ENCODE results near the gene MACF1.
"Not testable (repeated sequence)": the region's sequence is repeated elsewhere in the genome, so short reads cannot be mapped to it uniquely, and the experiment has no call there.

Gene MACF1

GRCh38 chr1:39524591-39525365, 320.3 kb downstream of the MACF1 start:
- no peak for DNase-seq

- no peak for DNase-seq
Observed at GRCh38 chr1:39525366-39526165, 321.1 kb downstream of the MACF1 start.

GRCh38 chr1:39526466-39527189, 322.1 kb downstream of the MACF1 start:
- no peak for DNase-seq

DNA sequence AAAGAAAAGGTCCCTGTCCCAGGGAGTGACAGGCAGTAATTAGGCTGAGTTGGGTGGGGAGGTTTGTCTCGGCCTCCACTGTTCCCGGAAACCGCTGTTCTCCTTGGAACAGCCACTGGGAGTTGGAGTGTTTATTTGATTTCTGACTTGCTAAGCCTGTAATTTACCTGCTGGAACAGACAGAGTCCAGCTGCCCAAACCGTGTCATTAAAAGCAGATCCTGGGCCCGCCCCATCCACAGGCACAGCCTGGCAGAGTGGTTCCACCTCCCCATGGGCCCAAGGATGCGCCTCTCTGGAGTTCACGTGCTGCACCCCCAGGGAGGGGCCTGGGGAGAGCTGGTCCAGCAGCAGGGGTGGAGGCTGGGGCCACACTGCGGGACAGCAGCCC, 322.7 kb downstream of the MACF1 start:
- not testable (repeated sequence) for DNase-seq

GRCh38 chr1:39528082-39528481, 323.6 kb downstream of the MACF1 start:
- DNase-seq = no peak

DNA sequence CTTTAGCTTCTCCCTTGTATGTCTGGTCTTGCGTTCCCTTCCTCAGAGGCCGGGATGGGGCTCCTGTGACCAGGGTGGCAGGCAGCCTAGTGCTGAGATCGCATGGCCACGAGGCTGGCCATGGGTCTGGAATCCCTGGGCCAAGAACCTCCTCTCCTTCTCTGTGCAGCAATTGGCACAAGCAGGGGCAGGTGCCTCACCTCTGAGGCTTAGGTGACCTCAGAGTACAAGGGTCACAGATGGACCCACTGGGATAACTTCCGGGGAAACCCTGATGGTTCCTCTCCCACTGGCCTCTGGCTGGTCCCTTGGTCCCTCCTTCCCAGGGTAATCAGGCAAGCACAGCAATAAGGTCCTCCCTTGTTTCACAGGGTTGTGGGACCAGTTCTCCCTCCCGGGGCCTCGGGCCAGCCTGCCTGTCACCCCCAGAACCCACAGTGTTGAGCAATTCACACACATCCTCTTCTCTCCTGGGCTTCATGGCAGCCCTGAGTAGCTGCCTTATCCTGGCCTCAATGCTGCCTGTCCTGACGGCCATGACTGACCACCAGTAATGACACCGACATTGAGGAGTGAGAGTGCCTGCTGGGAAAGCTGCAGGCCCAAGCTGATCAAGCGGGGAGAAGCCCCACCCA, 325.5 kb downstream of the MACF1 start:
- no peak for DNase-seq

DNA sequence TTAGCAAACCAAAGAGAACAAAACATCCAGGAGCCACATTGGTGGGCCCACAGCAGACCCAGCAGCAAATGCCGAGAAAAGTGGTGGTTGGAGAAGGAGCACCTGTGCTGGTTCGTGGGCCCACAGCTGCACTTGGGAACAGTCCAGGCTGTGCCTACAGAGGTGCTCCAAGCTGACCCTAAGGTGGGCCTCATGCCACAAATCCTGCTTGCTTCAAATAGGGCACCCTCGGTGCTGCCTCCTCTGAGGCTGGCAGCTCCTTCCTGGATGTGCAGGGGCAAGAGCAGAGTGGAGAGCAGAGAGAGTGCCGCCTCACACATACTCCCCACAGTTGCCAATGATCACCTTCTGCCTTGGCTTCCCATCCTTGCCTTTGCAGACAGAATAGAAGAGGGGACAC, 327.0 kb downstream of the MACF1 start:
- DNase-seq = no peak

DNA sequence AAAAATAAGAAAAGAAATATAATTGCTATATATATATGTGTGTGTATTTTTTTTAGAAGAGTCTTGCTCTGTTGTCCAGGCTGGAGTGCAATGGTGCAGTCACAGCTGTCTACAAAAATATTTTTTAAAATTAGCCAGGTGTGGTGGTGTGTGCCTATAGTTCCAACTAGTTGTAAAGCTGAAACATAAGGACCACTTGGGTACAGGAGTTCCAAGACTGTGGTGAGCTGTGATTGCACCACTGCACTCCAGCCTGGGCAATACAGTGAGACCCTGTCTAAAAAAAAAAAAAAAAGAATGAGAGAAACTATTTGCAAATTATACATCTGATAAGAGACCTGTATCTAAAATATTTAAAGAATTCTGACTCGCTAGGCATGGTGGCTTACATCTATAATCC, 328.9 kb downstream of the MACF1 start:
- DNase-seq = no peak

Data from NCI-H2171 treated with DMSO at 0.1 percent for 48 hours (cell line).